Fibroblast of skin of left biceps (primary cell): ENCODE data around the gene SNTG2.

ENCODE experiments used
- DNase-seq, 2 experiments: peaks; one replicate each; pipeline ENCODE4 v3.0.0-alpha.2; 2013; ENCODE audit warnings: low read depth in 2 of 2

The SNTG2 gene

DNA sequence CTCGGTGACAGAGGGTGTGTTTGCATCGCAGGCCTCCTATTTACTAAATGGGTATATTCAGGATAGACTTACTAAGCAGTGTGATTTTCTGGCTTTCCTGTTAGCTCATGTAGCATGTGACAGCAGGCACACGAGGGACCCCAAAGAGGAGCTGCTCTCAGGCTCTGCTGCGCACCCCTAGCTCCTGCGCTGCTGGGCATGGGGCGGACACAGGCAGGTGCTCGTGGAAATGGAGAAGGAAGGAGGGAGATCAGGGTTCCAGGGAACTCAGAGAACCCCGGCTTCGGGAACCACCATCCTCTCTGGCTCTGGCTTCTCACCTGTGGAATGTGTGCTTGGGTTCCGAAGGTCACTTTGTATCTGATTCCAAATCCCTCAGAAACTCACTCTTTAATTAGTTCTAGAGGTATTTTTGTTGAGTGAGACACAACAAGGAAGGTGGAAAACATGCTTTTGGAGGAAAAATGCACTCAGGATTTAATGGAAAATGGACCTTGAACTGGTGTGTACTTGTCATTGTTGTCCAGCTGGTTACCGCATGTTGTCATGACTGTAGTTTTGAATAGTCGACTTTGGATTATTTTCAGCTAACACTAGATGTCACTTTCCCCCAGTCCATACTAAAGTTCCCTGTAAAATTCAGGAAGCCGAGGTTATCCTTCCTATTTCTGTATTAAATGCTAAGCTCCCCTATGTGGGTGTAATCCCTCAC is 3.5 kb downstream of the SNTG2 start:
- no peak for DNase-seq

DNA sequence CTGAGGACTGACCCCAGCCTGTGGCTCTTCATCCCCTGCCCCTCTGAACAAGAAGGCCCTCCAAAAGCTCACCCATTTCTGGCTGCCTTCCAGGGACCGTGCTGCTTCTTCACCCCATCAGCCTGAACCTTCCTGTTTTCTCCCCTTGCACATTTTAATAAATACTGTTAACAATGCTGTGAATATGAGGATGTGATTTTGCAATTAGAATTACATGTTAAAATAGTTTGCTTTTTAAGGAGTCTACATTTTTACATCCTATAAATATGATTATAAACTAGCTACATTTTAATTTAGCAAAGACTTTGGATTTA is 4.0 kb downstream of the SNTG2 start:
- DNase-seq, result no peak

DNA sequence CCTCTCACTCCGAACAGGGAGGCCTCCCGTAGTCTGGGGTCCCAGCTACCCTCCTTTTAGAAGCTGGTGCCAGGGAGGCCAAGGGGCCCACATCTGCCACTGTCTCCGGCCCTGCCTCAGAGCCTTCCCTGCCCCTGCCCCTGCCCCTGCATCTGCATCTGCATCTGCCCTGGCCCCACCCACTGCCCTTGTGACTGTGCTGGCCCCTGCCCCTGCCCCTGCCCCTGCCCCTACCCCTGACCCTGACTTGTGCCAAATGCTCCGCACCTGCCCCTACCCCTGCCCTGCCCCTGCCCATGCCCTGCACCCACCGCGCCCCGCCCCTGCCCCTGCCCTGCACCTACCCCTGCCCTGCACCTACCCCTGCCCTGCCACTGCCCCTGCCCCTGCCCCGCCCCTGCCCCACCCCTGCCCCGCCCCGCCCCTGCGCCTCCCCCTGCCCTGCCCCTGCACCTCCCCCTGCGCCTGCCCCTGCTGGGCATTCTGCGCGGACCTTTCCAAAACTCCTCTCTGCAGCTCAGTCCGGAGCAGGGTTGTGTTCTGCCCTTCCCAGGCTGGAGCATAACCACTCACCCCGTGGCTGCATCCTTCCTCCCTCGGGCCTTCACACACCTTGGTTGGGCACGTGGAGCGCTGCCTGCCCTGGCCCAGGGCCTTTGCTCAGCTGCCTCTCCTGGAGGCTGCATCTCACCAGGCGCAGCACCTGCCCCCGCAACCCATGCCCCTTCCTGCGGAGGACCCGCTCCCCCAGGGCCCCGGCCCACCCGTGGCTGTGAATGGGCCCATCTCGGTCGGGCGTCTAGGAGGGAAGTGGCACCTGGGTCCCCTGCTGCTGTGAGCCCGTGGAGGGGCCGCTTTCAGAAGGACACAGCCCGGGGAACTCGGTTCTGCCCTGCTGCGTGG is 5.4 kb downstream of the SNTG2 start:
- DNase-seq, result no peak

DNA sequence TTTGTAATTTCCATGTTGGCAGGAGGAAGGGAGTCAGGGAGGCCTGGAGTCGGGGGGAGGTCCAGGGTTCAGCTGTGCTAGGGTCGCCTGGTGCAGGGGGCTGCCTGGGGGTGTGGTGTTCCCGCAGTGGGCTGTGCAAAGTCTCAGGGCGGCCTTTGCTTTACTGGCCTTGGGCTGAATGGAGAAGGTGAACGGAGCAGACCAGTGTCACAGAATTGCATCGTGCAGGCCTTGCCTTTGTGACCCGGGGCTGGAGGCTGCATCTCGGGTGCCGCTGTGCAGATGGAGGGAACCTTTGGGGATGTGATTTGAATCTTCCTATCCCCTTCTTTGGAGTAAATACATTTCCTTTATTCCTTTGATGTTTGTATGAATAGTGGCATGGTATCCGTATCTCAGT is 8.8 kb downstream of the SNTG2 start:
- DNase-seq, result no peak

DNA sequence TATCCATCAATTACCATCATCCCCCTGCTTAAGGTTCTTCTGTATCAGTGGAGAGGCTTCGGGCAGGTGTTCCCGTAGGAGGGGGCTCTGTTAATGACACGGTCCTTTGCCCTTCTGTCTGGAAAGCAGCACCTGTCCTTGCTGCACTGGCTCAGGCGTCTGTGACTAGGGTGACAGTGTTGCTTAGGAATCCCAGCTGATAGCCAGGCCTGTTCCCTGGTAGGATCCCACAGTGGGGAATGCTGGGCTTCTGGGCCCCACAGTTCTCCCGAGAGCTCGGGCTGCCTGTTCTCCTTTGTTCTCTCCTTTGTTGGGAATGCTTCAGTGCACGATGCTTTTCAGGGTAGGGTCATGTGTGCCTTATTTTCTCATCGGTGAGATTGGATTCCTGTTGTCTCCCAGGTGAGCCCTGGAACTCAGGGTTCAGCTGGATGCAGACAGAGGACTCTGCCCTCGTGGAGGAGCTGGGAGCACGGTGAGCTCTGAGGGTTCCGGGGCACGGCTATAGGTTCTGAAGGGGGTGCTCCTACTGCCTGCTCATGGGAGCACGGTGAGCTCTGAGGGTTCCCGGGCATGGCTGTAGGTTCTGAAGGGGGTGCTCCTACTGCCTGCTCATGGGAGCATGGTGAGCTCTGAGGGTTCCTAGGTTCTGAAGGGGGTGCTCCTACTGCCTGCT is 9.6 kb downstream of the SNTG2 start:
- DNase-seq, result no peak

DNA sequence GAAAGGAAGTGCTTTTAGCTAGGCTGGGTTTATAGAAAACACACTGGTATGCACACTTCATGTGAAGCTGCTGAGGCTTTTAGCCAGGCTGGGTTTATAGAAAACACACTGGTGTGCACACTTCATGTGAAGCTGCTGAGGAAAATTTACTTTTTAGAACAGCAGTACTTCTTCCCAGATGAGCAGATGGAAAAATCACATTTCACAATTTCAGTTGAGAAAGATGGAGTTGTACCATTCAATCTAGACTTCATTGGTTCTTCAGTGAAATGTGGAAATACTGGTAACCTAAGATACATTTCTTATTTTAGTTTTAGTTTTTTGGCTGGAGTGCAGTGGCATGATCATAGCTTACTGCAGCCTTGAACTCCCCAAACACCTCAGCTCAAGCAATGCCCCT is 11.1 kb downstream of the SNTG2 start:
- no peak for DNase-seq

DNA sequence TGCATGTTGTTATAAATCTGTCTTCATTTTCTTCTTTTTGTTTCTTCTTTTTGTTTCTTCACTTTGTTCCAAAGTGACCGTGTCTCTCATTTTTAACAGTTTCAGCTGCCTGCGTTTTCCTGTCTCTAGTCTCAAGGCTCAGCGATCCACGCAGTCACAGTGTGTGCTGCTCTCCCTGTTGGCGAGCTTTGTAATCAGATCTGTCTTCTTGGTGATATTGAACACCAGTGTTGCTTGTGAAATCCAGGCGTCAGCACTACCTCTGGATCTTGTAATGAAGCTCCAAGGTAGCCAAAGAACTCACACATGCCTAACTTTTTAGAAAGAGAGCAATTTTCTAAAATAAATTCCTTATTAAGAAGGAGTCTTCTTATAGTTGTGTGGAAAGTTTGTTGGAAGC is 13.2 kb downstream of the SNTG2 start:
- no peak for DNase-seq

DNA sequence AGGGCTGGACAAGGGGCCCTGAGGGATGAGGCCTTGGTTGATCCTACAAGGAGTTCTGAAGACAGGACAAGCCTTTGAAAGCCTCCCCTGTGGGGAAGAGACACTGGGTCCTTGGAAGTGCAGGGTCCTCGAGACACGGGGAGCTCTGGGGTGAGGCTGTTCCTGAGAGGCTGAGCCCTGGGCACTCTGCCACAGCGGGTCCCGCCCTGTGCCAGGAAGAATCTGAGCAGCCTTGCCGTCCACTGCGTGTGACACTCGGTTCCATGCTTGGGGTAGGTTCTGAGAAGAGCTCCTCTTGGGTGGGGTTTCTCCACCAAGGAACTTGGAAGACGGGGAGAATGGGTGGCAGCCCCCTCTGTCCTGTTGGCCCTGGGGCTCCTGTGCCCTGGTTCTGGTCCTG is 13.9 kb downstream of the SNTG2 start:
- no peak for DNase-seq

DNA sequence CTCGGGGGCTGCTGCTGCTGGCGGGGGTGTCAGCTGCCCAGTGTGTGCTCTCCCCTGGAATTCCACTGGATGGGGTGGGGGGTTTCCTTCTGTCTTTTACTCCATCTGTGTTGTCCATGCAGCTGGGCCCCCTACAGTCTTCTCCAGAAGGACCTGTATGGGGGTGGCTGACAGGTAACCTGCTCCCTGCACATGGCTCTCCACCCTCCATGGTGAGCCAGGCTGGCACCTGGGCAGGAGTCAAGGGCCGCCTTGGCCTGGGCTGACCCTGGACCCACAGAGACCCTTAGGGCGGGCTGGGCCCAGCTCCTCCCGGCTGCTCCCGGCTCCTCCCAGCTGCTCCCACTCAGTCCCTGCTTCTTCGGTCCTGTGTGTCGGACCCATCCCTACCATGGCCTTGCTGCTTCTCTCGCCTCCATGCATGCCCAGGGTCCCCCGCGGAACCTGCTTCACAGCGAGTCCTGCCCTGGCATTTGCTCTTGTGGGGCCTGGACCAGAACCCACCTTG is 15.0 kb downstream of the SNTG2 start:
- DNase-seq, result no peak

DNA sequence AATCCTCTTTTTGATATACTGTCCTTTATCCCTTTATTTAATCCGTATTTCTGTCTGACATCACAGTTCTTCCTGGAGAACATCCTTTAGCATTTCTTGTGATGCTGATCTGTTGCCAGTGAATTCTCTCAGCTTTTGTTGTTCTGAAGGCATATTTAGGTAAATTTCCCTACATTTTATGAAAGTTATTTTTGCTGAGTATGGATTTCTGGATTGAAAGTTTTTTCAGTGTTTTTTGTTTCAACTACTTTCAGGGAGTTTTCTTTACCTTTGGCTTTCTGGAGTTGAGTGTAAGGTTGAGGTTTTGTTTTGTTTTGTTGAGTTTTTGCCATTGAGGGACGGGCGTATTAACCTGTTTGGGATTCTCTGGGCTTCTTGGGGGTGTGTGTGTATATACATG is 22.5 kb downstream of the SNTG2 start:
- DNase-seq, result no peak

DNA sequence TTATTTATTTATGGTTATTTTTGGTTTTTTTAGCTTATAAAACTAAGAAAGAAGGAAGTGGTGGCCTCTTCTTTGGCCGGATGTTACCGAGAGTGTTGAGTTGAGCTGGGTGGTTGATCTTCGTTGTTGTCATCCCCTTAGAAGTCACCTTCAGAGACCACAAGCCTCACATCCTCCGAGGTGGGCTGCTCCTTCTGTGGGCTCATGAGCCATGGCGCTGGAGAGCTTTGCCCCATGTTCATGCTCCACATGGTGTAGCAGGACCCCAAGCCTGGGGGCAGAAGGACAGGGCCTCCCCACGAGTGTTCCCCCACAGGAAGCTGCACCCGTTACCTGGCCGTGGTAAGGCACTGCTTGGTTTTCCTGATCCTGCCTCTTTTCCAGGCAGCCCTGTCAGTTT is 23.4 kb downstream of the SNTG2 start:
- no peak for DNase-seq

DNA sequence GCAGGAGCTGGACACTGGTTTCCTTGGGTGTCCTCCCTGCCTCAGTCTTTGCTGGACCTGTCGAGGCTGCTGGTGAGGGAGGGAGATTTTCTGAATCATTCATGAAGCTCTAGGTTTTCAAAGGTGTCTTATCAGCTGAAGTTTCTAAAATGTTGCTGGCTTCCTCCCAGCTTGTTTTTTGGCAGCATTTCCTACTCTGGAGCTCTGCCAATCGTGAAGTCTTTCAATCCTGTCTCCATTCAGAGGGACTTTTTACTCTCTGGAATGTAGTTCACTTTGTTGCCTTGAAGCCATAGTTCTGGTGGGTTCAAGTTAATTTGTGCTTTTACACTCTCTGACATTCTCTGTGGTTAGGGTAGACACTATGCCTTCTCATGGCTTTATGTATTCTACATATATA is 23.9 kb downstream of the SNTG2 start:
- peak in 1 of 2 experiments; percentile 18 for DNase-seq

DNA sequence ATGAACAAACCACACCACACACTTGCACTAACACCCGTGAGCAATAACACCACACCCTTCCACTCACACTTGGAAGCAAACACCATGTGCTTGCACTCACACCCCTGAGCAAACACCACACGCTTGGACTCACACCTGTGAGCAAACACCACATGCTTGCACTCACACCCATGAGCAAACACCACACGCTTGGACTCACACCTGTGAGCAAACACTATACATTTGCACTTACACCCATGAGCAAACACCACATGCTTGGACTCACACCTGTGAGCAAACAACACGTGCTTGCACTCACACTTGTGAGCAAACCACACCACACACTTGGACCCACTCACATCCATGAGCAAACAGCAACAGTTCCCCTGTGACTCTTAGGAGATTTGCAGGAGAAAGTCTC is 24.4 kb downstream of the SNTG2 start:
- DNase-seq, result no peak

DNA sequence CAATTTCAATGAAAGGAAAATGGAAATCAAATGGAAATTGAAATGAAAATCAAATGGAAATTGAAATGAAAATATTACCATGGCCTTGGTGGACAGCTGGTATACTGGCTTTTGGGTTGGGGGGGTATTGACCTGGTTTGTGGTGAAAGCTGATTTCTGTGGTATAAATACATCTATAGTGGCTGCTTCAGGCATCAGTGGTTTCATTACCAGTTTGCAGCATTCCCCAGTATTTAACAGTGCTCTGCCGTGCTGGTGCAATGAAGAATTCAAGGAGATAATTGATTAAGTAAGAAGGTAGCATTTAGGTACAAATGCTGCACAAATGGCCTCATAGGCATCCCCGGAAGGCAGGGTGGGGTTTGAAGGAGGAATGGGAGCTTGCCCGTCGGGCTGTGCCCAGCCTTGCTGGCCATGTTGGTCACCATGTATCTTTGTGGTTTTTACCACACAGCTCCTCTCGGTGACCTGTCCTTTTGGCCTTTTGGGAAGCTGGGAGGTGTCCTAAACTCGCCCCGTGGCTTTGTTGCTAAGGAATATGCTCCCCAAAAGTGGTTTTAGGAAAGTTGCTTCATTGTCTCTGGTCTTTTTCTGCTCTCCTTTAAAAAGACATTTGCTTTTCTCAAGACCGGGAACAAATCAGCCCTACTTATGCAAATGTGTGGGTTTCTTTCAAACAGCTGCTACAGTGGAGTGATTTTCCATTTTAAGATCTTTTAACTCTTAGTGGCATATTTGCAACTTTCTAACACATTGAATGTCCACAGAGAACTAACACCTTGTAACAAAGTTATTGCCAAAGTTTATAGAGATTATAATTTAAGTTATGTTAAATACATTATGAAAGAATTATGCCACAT is 28.6 kb downstream of the SNTG2 start:
- DNase-seq, result no peak

DNA sequence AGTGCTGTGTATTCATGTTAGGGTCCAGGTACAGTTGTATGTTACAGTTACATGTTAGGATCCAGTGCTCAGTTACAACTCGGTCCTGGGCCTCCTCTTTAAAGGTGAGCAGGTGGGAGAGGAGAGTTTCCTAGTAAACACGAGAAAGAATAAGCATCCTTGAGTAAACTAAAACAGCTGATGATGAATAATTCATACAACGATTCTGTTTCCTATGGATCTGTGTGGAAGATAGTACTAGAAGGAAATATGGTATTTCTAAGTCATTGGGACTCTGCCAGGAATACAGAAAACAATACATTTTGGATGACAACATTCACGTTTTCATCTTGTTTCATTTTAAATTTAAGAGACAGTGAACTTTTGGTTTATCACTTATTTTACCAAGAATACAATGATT is 29.5 kb downstream of the SNTG2 start:
- DNase-seq, result no peak

DNA sequence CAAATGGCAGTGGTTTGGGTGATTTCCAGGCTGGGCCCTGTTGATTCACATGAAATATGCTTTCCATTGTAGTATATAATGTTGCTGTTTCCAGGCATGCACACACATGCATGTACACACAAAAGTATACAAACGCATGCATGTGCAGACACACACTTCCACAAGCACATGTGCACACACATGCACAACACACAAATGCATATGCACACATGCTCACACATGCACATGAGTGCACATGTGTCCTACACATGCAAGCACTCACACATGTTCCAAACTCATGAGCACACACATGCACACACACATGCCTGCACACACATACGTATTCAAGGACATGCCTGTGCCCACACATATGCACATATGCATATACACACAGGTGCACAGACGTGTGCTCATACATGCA is 30.6 kb downstream of the SNTG2 start:
- DNase-seq, result no peak

DNA sequence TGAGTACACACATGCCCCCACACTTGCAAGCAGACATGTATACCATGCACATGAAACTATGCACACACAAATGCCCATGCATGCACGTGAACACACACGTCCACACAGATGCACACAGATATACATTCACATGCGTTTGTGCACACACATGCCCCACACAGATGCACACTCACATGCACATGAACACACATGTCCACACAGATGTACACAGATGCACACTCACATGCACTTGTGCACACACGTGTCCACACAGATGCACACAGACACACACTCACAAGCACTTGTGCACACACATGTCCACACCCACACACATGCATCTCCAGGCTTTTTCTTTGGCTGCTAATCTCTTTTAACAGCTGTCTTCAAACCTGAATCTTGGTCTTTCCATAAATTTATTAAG is 31.1 kb downstream of the SNTG2 start:
- no peak for DNase-seq

DNA sequence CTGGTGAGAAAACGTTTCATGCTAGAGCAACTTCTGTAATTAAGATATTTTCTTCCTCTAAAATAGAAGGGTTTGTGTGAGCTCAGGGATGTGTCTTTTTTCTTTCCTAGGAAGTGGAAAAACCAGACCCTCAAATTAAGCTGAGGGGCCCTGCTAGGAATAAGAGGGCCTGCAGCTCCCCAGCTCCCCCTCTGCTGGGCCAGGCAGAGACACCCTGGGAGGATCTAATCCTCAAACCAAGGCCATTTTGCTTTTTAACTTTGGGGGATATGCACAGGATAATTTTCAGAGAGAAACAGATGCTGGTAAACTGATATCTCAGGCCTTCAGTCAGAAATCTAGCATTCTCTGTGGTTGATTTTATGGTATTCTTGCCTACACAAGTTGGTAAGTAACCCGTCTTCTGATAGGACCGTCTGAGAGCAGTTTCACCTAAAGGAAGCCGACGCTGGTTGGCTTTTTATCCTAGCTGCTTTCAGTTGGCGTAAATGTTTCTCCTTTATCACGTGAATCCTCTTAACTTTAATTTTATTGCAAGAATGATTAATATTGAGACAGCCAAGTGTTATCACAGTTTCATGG is 34.8 kb downstream of the SNTG2 start:
- no peak for DNase-seq

DNA sequence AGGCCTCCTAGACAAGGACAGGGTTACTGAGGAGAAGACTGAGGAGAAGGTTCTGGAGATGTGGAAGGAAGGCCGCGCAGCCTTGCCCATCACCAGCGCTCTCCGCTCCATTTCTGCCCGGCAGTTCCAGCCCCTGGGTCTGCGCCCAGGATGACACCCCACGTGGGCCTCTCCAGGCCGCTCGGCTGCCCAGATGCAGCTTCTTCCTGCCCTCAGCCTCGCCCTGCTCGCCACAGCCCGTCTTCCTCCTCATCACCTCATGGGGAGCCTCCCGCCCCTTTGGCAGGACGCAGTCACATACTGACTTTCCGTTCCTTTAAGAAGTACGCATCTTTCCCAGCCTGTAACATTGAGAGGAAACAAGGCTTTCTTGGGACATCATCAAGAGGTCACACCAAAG is 37.1 kb downstream of the SNTG2 start:
- no peak for DNase-seq

DNA sequence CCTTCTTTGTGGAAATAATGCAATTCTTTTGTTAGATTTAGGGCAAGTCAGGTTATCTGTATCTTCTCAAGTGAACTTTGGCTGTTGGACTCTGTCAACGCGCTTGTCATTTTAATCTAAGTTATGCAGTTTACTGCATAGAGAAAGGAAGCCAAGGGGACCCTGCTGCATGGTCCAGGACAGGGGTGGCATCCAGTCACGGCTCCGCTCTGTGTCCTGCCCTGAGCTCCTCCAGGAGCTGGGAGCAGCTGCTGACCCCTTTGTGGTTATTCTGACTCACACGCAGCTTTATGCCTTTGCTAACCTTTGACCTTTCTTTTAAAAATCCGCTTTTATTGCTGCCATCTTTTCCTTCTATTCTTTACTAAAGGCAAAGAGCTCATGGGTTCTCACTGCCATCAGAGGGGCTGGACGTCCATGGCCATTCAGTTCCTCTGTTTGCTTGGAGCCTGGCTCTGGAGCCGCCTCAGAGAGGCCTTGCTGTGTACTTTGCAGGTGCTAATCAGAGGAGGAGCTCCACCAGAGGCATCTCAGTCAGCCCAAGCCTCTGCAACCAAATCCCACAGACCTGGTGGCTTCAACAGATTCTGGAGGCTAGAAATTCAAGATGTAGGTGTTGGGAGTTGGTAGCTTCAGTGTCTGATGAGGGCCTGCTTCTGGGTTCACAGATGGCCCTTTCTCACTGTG is 39.3 kb downstream of the SNTG2 start:
- DNase-seq, result no peak

DNA sequence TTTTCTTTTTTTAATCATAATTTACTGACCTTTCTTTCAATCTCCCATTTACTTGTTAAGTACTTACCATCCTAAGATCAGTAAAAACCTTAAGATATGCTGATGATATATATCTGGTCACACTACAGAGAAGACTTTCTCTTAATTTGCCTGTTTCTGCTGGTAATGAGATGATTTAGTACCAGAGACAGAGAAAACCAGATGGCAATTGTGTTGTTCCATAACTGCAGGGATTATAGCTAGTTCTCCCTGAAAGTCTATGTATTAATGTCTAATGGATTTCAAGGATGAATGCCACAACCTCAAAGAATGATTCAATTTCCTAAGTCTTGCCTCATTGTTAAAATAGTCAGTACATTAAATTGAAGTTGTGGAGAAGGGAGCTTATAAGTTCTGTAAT is 40.3 kb downstream of the SNTG2 start:
- DNase-seq, result no peak
